Neural cell (in vitro differentiated cells): ENCODE results near the gene DOK6. TPM values are rescaled to one million over a fixed set of nuclear protein-coding genes. Genes with fewer than 3 reads are reported as not detected.

Experiments used
- H2AFZ ChIP-seq: fragments of 200-600, 300-800 bp; sonication (generic), shearing (Covaris generic); 2 replicates; pipeline ENCODE4 v1.6.0; 2014; ENCODE audit warnings: low read depth, mild to moderate bottlenecking, antibody characterized with exemption, low read length, moderate library complexity
- H3F3A ChIP-seq: fragments of 200-600 bp; shearing (Covaris generic); 2 replicates; pipeline ENCODE4 v1.6.1; 2016; ENCODE audit warnings: mild to moderate bottlenecking, moderate library complexity, mixed read lengths, antibody characterized with exemption, low read length; ENCODE audit not compliant: insufficient read depth, poor library complexity, severe bottlenecking
- H3K27ac ChIP-seq: fragments of 200-600, 300-800 bp; sonication (generic), shearing (Covaris generic); 2 replicates; pipeline ENCODE4 v1.5.1; 2014; ENCODE audit warnings: mild to moderate bottlenecking, low read length, moderate library complexity
- H3K27me3 ChIP-seq: fragments of 300-800, 200-600 bp; sonication (generic), shearing (Covaris generic); 2 replicates; pipeline ENCODE4 v1.6.0; 2014; ENCODE audit warnings: mild to moderate bottlenecking, low read depth, low read length, moderate library complexity; ENCODE audit not compliant: insufficient read depth
- H3K36me3 ChIP-seq: fragments of 300-800, 200-600 bp; sonication (generic), shearing (Covaris generic); 2 replicates; pipeline ENCODE4 v1.5.1; 2014; ENCODE audit warnings: mild to moderate bottlenecking, antibody characterized with exemption, low read length, moderate library complexity; ENCODE audit not compliant: insufficient read depth
- H3K4me2 ChIP-seq: fragments of 300-800, 200-600 bp; sonication (generic), shearing (Covaris generic); 2 replicates; pipeline ENCODE4 v1.6.0; 2014; ENCODE audit warnings: mild to moderate bottlenecking, low read length
- H3K4me3 ChIP-seq: fragments of 300-800, 200-600 bp; sonication (generic), shearing (Covaris generic); 2 replicates; pipeline ENCODE4 v1.5.1; 2014; ENCODE audit warnings: mild to moderate bottlenecking, low read length, moderate library complexity
- H3K79me2 ChIP-seq: fragments of 200-600 bp; shearing (Covaris generic); replicated peaks from 2 replicates; pipeline ENCODE4 v1.6.0; 2014; ENCODE audit warnings: mild to moderate bottlenecking, low read length, moderate library complexity; ENCODE audit not compliant: insufficient read depth
- H3K9ac ChIP-seq: fragments of 300-800, 200-600 bp; sonication (generic), shearing (Covaris generic); 2 replicates; pipeline ENCODE4 v1.6.1; 2016; ENCODE audit warnings: mild to moderate bottlenecking, low read length, mixed read lengths
- H3K9me2 ChIP-seq: fragments of 200-600 bp; shearing (Covaris generic); 2 replicates; pipeline ENCODE4 v1.6.1; 2016; ENCODE audit warnings: mild to moderate bottlenecking, low read length, mixed read lengths; ENCODE audit not compliant: insufficient read depth
- H3K9me3 ChIP-seq: fragments of 200-600, 300-800 bp; sonication (generic), shearing (Covaris generic); 2 replicates; pipeline ENCODE4 v1.6.1; 2016; ENCODE audit warnings: mild to moderate bottlenecking, mixed run types, low read length, moderate library complexity, mixed read lengths
- H4K20me1 ChIP-seq: fragments of 200-600 bp; shearing (Covaris generic); 2 replicates; pipeline ENCODE4 v1.6.1; 2016; ENCODE audit warnings: mild to moderate bottlenecking, mixed run types; ENCODE audit not compliant: insufficient read depth
- EP300 ChIP-seq: fragments of 450-650 bp; conservative IDR thresholded peaks from 2 replicates; pipeline ENCODE4 v1.6.1; 2014; ENCODE audit warnings: antibody characterized with exemption, mild to moderate bottlenecking, moderate library complexity; ENCODE audit not compliant: poor library complexity, severe bottlenecking
- EZH2 ChIP-seq: fragments of 200-600, 300-800 bp; shearing (Covaris generic), sonication (generic); IDR thresholded peaks from 2 replicates; pipeline ENCODE4 v1.6.1; 2014; ENCODE audit warnings: antibody characterized with exemption, low read length, borderline replicate concordance, mild to moderate bottlenecking; ENCODE audit not compliant: insufficient read depth, poor library complexity, severe bottlenecking
- MXI1 ChIP-seq: fragments of 450-650 bp; conservative IDR thresholded peaks from 2 replicates; pipeline ENCODE4 v1.6.1; 2014; ENCODE audit warnings: antibody characterized with exemption, mild to moderate bottlenecking; ENCODE audit not compliant: poor library complexity, severe bottlenecking
- POLR2AphosphoS5 ChIP-seq: IDR thresholded peaks from 2 replicates; pipeline ENCODE4 v1.6.1; 2012
- RAD21 ChIP-seq: fragments of 450-650 bp; conservative IDR thresholded peaks from 2 replicates; pipeline ENCODE4 v1.6.1; 2014; ENCODE audit warnings: antibody characterized with exemption, mild to moderate bottlenecking, moderate library complexity
- SMC3 ChIP-seq: fragments of 450-650 bp; conservative IDR thresholded peaks from 2 replicates; pipeline ENCODE4 v1.6.1; 2014; ENCODE audit warnings: antibody characterized with exemption, mild to moderate bottlenecking, moderate library complexity; ENCODE audit not compliant: poor library complexity
- TAF1 ChIP-seq: IDR thresholded peaks from 2 replicates; pipeline ENCODE4 v1.6.1; 2012; ENCODE audit warnings: low read depth
- polyA plus RNA-seq: library from polyadenylated mRNA; depleted of rRNA; stranded (reverse); fragments of >200 nt; gene quantifications from 2 replicates; pipeline ENCODE4 v1.2.3, GENCODE V29; 2014
- TF ChIP-seq, protein P1 (sequence below): IDR thresholded peaks from 2 replicates; pipeline ENCODE4 v1.6.1; 2012; ENCODE audit warnings: borderline replicate concordance
- TF ChIP-seq, protein P2 (sequence below): fragments of 450-650 bp; IDR thresholded peaks from 2 replicates; pipeline ENCODE4 v1.5.1; 2014; ENCODE audit warnings: antibody characterized with exemption, mild to moderate bottlenecking, moderate library complexity; ENCODE audit not compliant: poor library complexity, severe bottlenecking

The DOK6 gene
- polyA plus RNA-seq, 1 donor from 2014 or later, result 9.7 TPM

DNA sequence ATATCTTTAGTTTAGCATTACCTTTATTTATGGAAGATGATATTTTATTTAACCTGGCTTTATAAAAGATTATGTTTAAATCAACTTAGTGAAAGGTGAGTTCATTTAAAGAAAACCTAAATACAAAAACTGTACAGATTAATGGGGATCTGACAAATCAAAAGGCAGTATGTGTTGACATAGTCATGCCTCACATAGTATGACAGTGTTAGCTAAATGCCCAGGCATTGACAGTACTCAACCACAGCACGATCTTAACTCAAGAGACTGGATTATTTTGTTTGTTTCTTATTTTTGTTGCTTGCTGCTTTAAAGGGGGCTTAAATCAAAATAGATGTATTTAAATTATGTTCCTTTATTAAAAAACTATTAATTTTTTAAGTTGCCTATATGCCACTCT is 7.8 kb downstream of the DOK6 start:
- H2AFZ ChIP-seq, result no peak overlapping the region
- no peaks in the 10 kb centered on the region for H3F3A ChIP-seq
- H3K36me3 ChIP-seq, result no peaks in the 10 kb centered on the region
- no peak overlapping the region for H3K4me2 ChIP-seq
- no peak overlapping the region for H3K27ac ChIP-seq
- no peak overlapping the region for H3K4me3 ChIP-seq
- H3K9ac ChIP-seq, result no peak overlapping the region
- peaks cover 2% of the 10 kb centered on the region for H3K27me3 ChIP-seq
- H4K20me1 ChIP-seq, result no peaks in the 10 kb centered on the region
- no peaks in the 10 kb centered on the region for H3K9me3 ChIP-seq
- H3K79me2 ChIP-seq, result peaks cover 3% of the 10 kb centered on the region
- TF ChIP-seq, protein P1, sequence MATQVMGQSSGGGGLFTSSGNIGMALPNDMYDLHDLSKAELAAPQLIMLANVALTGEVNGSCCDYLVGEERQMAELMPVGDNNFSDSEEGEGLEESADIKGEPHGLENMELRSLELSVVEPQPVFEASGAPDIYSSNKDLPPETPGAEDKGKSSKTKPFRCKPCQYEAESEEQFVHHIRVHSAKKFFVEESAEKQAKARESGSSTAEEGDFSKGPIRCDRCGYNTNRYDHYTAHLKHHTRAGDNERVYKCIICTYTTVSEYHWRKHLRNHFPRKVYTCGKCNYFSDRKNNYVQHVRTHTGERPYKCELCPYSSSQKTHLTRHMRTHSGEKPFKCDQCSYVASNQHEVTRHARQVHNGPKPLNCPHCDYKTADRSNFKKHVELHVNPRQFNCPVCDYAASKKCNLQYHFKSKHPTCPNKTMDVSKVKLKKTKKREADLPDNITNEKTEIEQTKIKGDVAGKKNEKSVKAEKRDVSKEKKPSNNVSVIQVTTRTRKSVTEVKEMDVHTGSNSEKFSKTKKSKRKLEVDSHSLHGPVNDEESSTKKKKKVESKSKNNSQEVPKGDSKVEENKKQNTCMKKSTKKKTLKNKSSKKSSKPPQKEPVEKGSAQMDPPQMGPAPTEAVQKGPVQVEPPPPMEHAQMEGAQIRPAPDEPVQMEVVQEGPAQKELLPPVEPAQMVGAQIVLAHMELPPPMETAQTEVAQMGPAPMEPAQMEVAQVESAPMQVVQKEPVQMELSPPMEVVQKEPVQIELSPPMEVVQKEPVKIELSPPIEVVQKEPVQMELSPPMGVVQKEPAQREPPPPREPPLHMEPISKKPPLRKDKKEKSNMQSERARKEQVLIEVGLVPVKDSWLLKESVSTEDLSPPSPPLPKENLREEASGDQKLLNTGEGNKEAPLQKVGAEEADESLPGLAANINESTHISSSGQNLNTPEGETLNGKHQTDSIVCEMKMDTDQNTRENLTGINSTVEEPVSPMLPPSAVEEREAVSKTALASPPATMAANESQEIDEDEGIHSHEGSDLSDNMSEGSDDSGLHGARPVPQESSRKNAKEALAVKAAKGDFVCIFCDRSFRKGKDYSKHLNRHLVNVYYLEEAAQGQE, result no peak
- TF ChIP-seq RAD21, result no peak
- no peak for TF ChIP-seq MXI1
- TF ChIP-seq SMC3, result no peak
- no peak for TF ChIP-seq POLR2AphosphoS5
- TF ChIP-seq EP300, result no peak
- no peak for TF ChIP-seq EZH2
- H3K9me2 ChIP-seq, result no peaks in the 10 kb centered on the region

- TF ChIP-seq, protein P1, result no peak
- TF ChIP-seq EP300 (no peak), SMC3 (no peak), MXI1 (no peak), TAF1 (no peak), EZH2 (no peak), POLR2AphosphoS5 (no peak), RAD21 (no peak)
- TF ChIP-seq, protein P2, sequence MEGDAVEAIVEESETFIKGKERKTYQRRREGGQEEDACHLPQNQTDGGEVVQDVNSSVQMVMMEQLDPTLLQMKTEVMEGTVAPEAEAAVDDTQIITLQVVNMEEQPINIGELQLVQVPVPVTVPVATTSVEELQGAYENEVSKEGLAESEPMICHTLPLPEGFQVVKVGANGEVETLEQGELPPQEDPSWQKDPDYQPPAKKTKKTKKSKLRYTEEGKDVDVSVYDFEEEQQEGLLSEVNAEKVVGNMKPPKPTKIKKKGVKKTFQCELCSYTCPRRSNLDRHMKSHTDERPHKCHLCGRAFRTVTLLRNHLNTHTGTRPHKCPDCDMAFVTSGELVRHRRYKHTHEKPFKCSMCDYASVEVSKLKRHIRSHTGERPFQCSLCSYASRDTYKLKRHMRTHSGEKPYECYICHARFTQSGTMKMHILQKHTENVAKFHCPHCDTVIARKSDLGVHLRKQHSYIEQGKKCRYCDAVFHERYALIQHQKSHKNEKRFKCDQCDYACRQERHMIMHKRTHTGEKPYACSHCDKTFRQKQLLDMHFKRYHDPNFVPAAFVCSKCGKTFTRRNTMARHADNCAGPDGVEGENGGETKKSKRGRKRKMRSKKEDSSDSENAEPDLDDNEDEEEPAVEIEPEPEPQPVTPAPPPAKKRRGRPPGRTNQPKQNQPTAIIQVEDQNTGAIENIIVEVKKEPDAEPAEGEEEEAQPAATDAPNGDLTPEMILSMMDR, result no peak
- no peak overlapping the region for H3K9ac ChIP-seq
- no peaks in the 10 kb centered on the region for H3K79me2 ChIP-seq
- no peak overlapping the region for H3K4me3 ChIP-seq
- H3K27me3 ChIP-seq, result no peaks in the 10 kb centered on the region
- H4K20me1 ChIP-seq, result no peaks in the 10 kb centered on the region
- no peaks in the 10 kb centered on the region for H3K9me2 ChIP-seq
- no peaks in the 10 kb centered on the region for H3F3A ChIP-seq
- no peak overlapping the region for H3K4me2 ChIP-seq
- no peak overlapping the region for H2AFZ ChIP-seq
- no peaks in the 10 kb centered on the region for H3K9me3 ChIP-seq
- no peak overlapping the region for H3K27ac ChIP-seq
- H3K36me3 ChIP-seq, result no peaks in the 10 kb centered on the region
Observed at GRCh38 chr18:69411199-69411598, 10.5 kb downstream of the DOK6 start.
